Measurements from ENCODE around the gene EIF5.

GRCh38 chr14:103336191-103336590, 2.2 kb downstream of the EIF5 start:
- no peak for TF ChIP-seq TCF7L2 (IDR thresholded peaks at IDR 0.05; ENCODE audit: borderline replicate concordance, low read depth, low read length)
- TF ChIP-seq CTCF (tag by site-specific recombination; IDR thresholded peaks at IDR 0.05), result no peak
- no peak for TF ChIP-seq ZBTB26 (tag by site-specific recombination; optimal IDR thresholded peaks at IDR 0.05)
- no peak for TF ChIP-seq ZNF658 (tag by site-specific recombination; IDR thresholded peaks at IDR 0.05)
- no peak for TF ChIP-seq ELK4 (IDR thresholded peaks at IDR 0.05; ENCODE audit: borderline replicate concordance, low read depth, low read length)
- no peak for TF ChIP-seq ZNF776 (tag by site-specific recombination; IDR thresholded peaks at IDR 0.05; ENCODE audit: borderline replicate concordance)
- no peak for TF ChIP-seq FEZF1 (tag by site-specific recombination; IDR thresholded peaks at IDR 0.05)
- no peak for TF ChIP-seq ZNF157 (tag by site-specific recombination; IDR thresholded peaks at IDR 0.05)
- TF ChIP-seq ZNF621 (tag by site-specific recombination; IDR thresholded peaks at IDR 0.05), result no peak
- no peak for TF ChIP-seq ZNF654 (tag by site-specific recombination; IDR thresholded peaks at IDR 0.05; ENCODE audit: low read depth)
- TF ChIP-seq KLF16 (tag by site-specific recombination; IDR thresholded peaks at IDR 0.05), result no peak
- no peak for TF ChIP-seq ZNF707 (tag by site-specific recombination; IDR thresholded peaks at IDR 0.05)
